ENCODE results near the gene SPTLC1. TPM values are rescaled to one million over a fixed set of nuclear protein-coding genes. Genes with fewer than 3 reads are reported as not detected.
"Not testable (repeated sequence)": the region's sequence is repeated elsewhere in the genome, so short reads cannot be mapped to it uniquely, and the experiment has no call there.

SPTLC1 gene
- total RNA-seq, 2 donors from 2014 or later: 77.2 to 83.8 TPM

- intact Hi-C loops (cut with DNase I): no loop called here
- Histone ChIP-seq H3K9me3 (no peaks in the 10 kb centered on the region), H3K4me3 (no peak overlapping the region), H3K27ac (no peak overlapping the region), H3K9ac (ENCODE audit: low read depth in 2 of 2, low read length in 2 of 2) (no peak overlapping the region), H3K27me3 (no peaks in the 10 kb centered on the region), H3K36me3 (no peaks in the 10 kb centered on the region), H3K4me1 (no peaks in the 10 kb centered on the region)
- no peak for DNase-seq
- no peak for TF ChIP-seq CTCF (IDR thresholded peaks at IDR 0.05)
These were observed 6.8 kb upstream of the SPTLC1 start for GRCh38 chr9:92122061-92122460.

GRCh38 chr9:92121265-92121664 is 6.1 kb upstream of the SPTLC1 start:
- intact Hi-C loops (cut with DNase I): no loop called here
- Histone ChIP-seq H3K4me1 (no peaks in the 10 kb centered on the region), H3K36me3 (no peaks in the 10 kb centered on the region), H3K27ac (no peak overlapping the region), H3K9ac (ENCODE audit: low read depth in 2 of 2, low read length in 2 of 2) (no peak overlapping the region), H3K27me3 (no peaks in the 10 kb centered on the region), H3K4me3 (no peak overlapping the region), H3K9me3 (no peaks in the 10 kb centered on the region)
- no peak for DNase-seq
- no peak for TF ChIP-seq CTCF (IDR thresholded peaks at IDR 0.05)

- Histone ChIP-seq H3K9ac (ENCODE audit: low read depth in 2 of 2, low read length in 2 of 2) (no peak overlapping the region), H3K27ac (no peak overlapping the region), H3K27me3 (no peaks in the 10 kb centered on the region), H3K9me3 (no peaks in the 10 kb centered on the region), H3K36me3 (no peaks in the 10 kb centered on the region), H3K4me3 (no peak overlapping the region), H3K4me1 (peaks cover 3% of the 10 kb centered on the region)
- no peak for TF ChIP-seq CTCF (IDR thresholded peaks at IDR 0.05)
- DNase-seq: no peak
- intact Hi-C loops (cut with DNase I): no loop called here
These were observed 4.9 kb upstream of the SPTLC1 start for GRCh38 chr9:92120138-92120537.

- intact Hi-C loops (cut with DNase I): no loop called here
These were observed 4.4 kb upstream of the SPTLC1 start for GRCh38 chr9:92119586-92119985.

GRCh38 chr9:92108122-92108521 is 7.1 kb downstream of the SPTLC1 start:
- Histone ChIP-seq H3K9ac (ENCODE audit: low read depth in 2 of 2, low read length in 2 of 2) (no peak overlapping the region), H3K27me3 (no peaks in the 10 kb centered on the region), H3K36me3 (no peaks in the 10 kb centered on the region), H3K27ac (no peak overlapping the region), H3K4me3 (no peak overlapping the region), H3K9me3 (no peaks in the 10 kb centered on the region), H3K4me1 (no peaks in the 10 kb centered on the region)
- TF ChIP-seq CTCF (IDR thresholded peaks at IDR 0.05): no peak
- no peak for DNase-seq
- intact Hi-C loops (cut with DNase I): no loop called here

More at GRCh38 chr9:92119586-92119985, 4.4 kb upstream of the SPTLC1 start:
- no peaks in the 10 kb centered on the region for H3K9me3 ChIP-seq
- H3K4me3 ChIP-seq: no peak overlapping the region
- no peaks in the 10 kb centered on the region for H3K36me3 ChIP-seq
- no peak overlapping the region for H3K9ac ChIP-seq (ENCODE audit: low read depth in 2 of 2, low read length in 2 of 2)
- no peaks in the 10 kb centered on the region for H3K27me3 ChIP-seq
- H3K4me1 ChIP-seq: peaks cover 3% of the 10 kb centered on the region
- no peak for DNase-seq
- no peak overlapping the region for H3K27ac ChIP-seq
- TF ChIP-seq CTCF (IDR thresholded peaks at IDR 0.05): no peak

GRCh38 chr9:92105446-92106225 is 9.6 kb downstream of the SPTLC1 start:
- intact Hi-C loops (cut with DNase I); H3K9me3 ChIP-seq: not testable (repeated sequence)

GRCh38 chr9:92103601-92104000 is 11.6 kb downstream of the SPTLC1 start:
- H3K27me3 ChIP-seq; H3K36me3 ChIP-seq; intact Hi-C loops (cut with DNase I); DNase-seq; H3K4me1 ChIP-seq; H3K4me3 ChIP-seq; H3K9me3 ChIP-seq; H3K27ac ChIP-seq; H3K9ac ChIP-seq (ENCODE audit: low read depth in 2 of 2, low read length in 2 of 2): not testable (repeated sequence)

More at GRCh38 chr9:92105446-92106225, 9.6 kb downstream of the SPTLC1 start:
- not testable (repeated sequence) for H3K4me1 ChIP-seq; H3K27ac ChIP-seq; H3K4me3 ChIP-seq; DNase-seq; H3K36me3 ChIP-seq; H3K9ac ChIP-seq (ENCODE audit: low read depth in 2 of 2, low read length in 2 of 2); H3K27me3 ChIP-seq
